Measurements from ENCODE around the gene MFF.

The MFF gene

GRCh38 chr2:227397562-227397961, 72.5 kb downstream of the MFF start:
- Histone ChIP-seq H3K9me3 (ENCODE audit: insufficient read depth, low read depth, low read length) (no peaks in the 10 kb centered on the region), H3K79me2 (ENCODE audit: insufficient read depth, low read length) (no peaks in the 10 kb centered on the region), H3K4me1 (ENCODE audit: insufficient read depth, low read length, poor library complexity, severe bottlenecking) (peaks cover 6% of the 10 kb centered on the region), H3K9ac (ENCODE audit: low read depth, low read length, poor library complexity, severe bottlenecking) (no peak overlapping the region), H3K4me3 (ENCODE audit: low read length, poor library complexity, severe bottlenecking) (no peak overlapping the region), H4K20me1 (ENCODE audit: insufficient read depth, low read length, poor library complexity, severe bottlenecking) (no peaks in the 10 kb centered on the region), H3K4me2 (ENCODE audit: low read depth, low read length, poor library complexity, severe bottlenecking) (peak overlapping the region; percentile 30), H3F3A (ENCODE audit: low read depth) (no peaks in the 10 kb centered on the region), H3K36me3 (ENCODE audit: insufficient read depth, low read length) (no peaks in the 10 kb centered on the region), H3K9me2 (replicated peaks; ENCODE audit: low read depth, low read length) (no peaks in the 10 kb centered on the region), H2AFZ (ENCODE audit: low read length) (0 out of 2 replicates have a peak overlapping the region, but pooled peaks have one; percentile 58), H3K27me3 (ENCODE audit: insufficient read depth, low read length, poor library complexity, severe bottlenecking) (no peaks in the 10 kb centered on the region)
- TF ChIP-seq CTCF (conservative IDR thresholded peaks at IDR 0.05; ENCODE audit: low read length): no peak
- no peak for TF ChIP-seq EZH2phosphoT487 (IDR thresholded peaks at IDR 0.05; ENCODE audit: borderline replicate concordance)

- no peaks in the 10 kb centered on the region for H3K27me3 ChIP-seq (ENCODE audit: insufficient read depth, low read length, poor library complexity, severe bottlenecking)
- no peak for TF ChIP-seq CTCF (conservative IDR thresholded peaks at IDR 0.05; ENCODE audit: low read length)
- H3K36me3 ChIP-seq (ENCODE audit: insufficient read depth, low read length): no peaks in the 10 kb centered on the region
- H3K9me2 ChIP-seq (replicated peaks; ENCODE audit: low read depth, low read length): no peaks in the 10 kb centered on the region
- no peak overlapping the region for H3K4me3 ChIP-seq (ENCODE audit: low read length, poor library complexity, severe bottlenecking)
- H2AFZ ChIP-seq (ENCODE audit: low read length): no peak overlapping the region
- H3K9ac ChIP-seq (ENCODE audit: low read depth, low read length, poor library complexity, severe bottlenecking): no peak overlapping the region
- peaks cover 6% of the 10 kb centered on the region for H3K4me1 ChIP-seq (ENCODE audit: insufficient read depth, low read length, poor library complexity, severe bottlenecking)
- H3K4me2 ChIP-seq (ENCODE audit: low read depth, low read length, poor library complexity, severe bottlenecking): no peak overlapping the region
- no peaks in the 10 kb centered on the region for H3K79me2 ChIP-seq (ENCODE audit: insufficient read depth, low read length)
- no peaks in the 10 kb centered on the region for H4K20me1 ChIP-seq (ENCODE audit: insufficient read depth, low read length, poor library complexity, severe bottlenecking)
- no peaks in the 10 kb centered on the region for H3K9me3 ChIP-seq (ENCODE audit: insufficient read depth, low read depth, low read length)
- H3F3A ChIP-seq (ENCODE audit: low read depth): no peaks in the 10 kb centered on the region
Measured at GRCh38 chr2:227398684-227399670, 73.9 kb downstream of the MFF start.

GRCh38 chr2:227401550-227401949, 76.5 kb downstream of the MFF start:
- H3K36me3 ChIP-seq (ENCODE audit: insufficient read depth, low read length): no peaks in the 10 kb centered on the region
- H3K9ac ChIP-seq (ENCODE audit: low read depth, low read length, poor library complexity, severe bottlenecking): no peak overlapping the region
- no peak for TF ChIP-seq EZH2phosphoT487 (IDR thresholded peaks at IDR 0.05; ENCODE audit: borderline replicate concordance)
- no peak for TF ChIP-seq CTCF (conservative IDR thresholded peaks at IDR 0.05; ENCODE audit: low read length)
- H3K79me2 ChIP-seq (ENCODE audit: insufficient read depth, low read length): no peaks in the 10 kb centered on the region
- no peak overlapping the region for H3K4me2 ChIP-seq (ENCODE audit: low read depth, low read length, poor library complexity, severe bottlenecking)
- H3K27me3 ChIP-seq (ENCODE audit: insufficient read depth, low read length, poor library complexity, severe bottlenecking): no peaks in the 10 kb centered on the region
- no peaks in the 10 kb centered on the region for H3K9me2 ChIP-seq (replicated peaks; ENCODE audit: low read depth, low read length)
- H3K9me3 ChIP-seq (ENCODE audit: insufficient read depth, low read depth, low read length): no peaks in the 10 kb centered on the region
- no peak overlapping the region for H2AFZ ChIP-seq (ENCODE audit: low read length)
- peaks cover 10% of the 10 kb centered on the region for H3K4me1 ChIP-seq (ENCODE audit: insufficient read depth, low read length, poor library complexity, severe bottlenecking)
- no peaks in the 10 kb centered on the region for H3F3A ChIP-seq (ENCODE audit: low read depth)
- no peaks in the 10 kb centered on the region for H4K20me1 ChIP-seq (ENCODE audit: insufficient read depth, low read length, poor library complexity, severe bottlenecking)
- H3K4me3 ChIP-seq (ENCODE audit: low read length, poor library complexity, severe bottlenecking): no peak overlapping the region
